Esophagus (tissue), 2 donors: ENCODE measurements around the gene HIVEP2. TPM values are rescaled to one million over a fixed set of nuclear protein-coding genes. Genes with fewer than 3 reads are reported as not detected.

Source experiments
- H3K27ac ChIP-seq, 2 donors: one replicate each; pipeline ENCODE4 v1.5.1; 2013; ENCODE audit warnings: low read depth in 2 of 2, mild to moderate bottlenecking in 2 of 2, inconsistent platforms in 1 of 2, low read length in 1 of 2, moderate library complexity in 1 of 2
- H3K27me3 ChIP-seq, 2 donors: one replicate each; pipeline ENCODE4 v1.6.1; 2013; ENCODE audit warnings: low read length in 2 of 2, control low read depth in 1 of 2, mild to moderate bottlenecking in 1 of 2; ENCODE audit not compliant: insufficient read depth in 2 of 2, control insufficient read depth in 1 of 2
- H3K36me3 ChIP-seq, 2 donors: one replicate each; pipeline ENCODE4 v1.6.1; 2013; ENCODE audit warnings: low read length in 1 of 2; ENCODE audit not compliant: control insufficient read depth in 2 of 2, insufficient read depth in 2 of 2
- H3K4me1 ChIP-seq, 2 donors: one replicate each; pipeline ENCODE4 v1.6.1; 2013; ENCODE audit warnings: low read length in 1 of 2; ENCODE audit not compliant: control insufficient read depth in 2 of 2, insufficient read depth in 2 of 2
- H3K4me3 ChIP-seq, 2 donors: one replicate each; pipeline ENCODE4 v1.5.1; 2013; ENCODE audit warnings: low read length in 2 of 2, mild to moderate bottlenecking in 2 of 2, low read depth in 1 of 2, moderate library complexity in 1 of 2
- H3K9me3 ChIP-seq, 2 donors: one replicate each; pipeline ENCODE4 v1.6.1; 2013; ENCODE audit warnings: mild to moderate bottlenecking in 2 of 2, low read depth in 1 of 2, low read length in 1 of 2, moderate library complexity in 1 of 2; ENCODE audit not compliant: control insufficient read depth in 2 of 2, insufficient read depth in 1 of 2
- WGBS, 2 donors: extraction: QIAGEN DNeasy Blood & Tissue Kit; methylation state at CpG; one replicate each; pipeline ENCODE4 v1.1.7; 2013; 5-methylcytosine and 5-hydroxymethylcytosine counted together
- polyA plus RNA-seq, 2 donors: library from polyadenylated mRNA; stranded (reverse); fragments of 200-250 nt; gene quantifications; one replicate each; pipeline ENCODE4 v1.2.3, GENCODE V29; 2013
- donor health status: healthy with polysubstance abuse.
- donor health status: Bipolar disorder and iron deficiency.

HIVEP2 gene
- polyA plus RNA-seq, 2 donors: 3.0 to 4.8 TPM

- Histone ChIP-seq H3K4me1 (no peaks in the 10 kb centered on the region), H3K9me3 (no peaks in the 10 kb centered on the region), H3K27me3 (no peaks in the 10 kb centered on the region), H3K27ac (no peak overlapping the region), H3K36me3 (no peaks in the 10 kb centered on the region), H3K4me3 (no peak overlapping the region)
- WGBS, 2 donors: 75 to 80% methylated on average over 6 of the region's 6 CpGs
Observed at GRCh38 chr6:142898927-142899895, 45.8 kb downstream of the HIVEP2 start.

GRCh38 chr6:142897659-142898058 is 47.3 kb downstream of the HIVEP2 start:
- Histone ChIP-seq H3K9me3 (no peaks in the 10 kb centered on the region), H3K36me3 (no peaks in the 10 kb centered on the region), H3K27me3 (no peaks in the 10 kb centered on the region), H3K4me3 (no peak overlapping the region), H3K4me1 (no peaks in the 10 kb centered on the region), H3K27ac (no peak overlapping the region)
- WGBS, 2 donors: 89 to 96% methylated on average over 2 of the region's 2 CpGs

GRCh38 chr6:142896732-142897131 is 48.2 kb downstream of the HIVEP2 start:
- Histone ChIP-seq H3K4me1 (no peaks in the 10 kb centered on the region), H3K27me3 (no peaks in the 10 kb centered on the region), H3K4me3 (no peak overlapping the region), H3K9me3 (no peaks in the 10 kb centered on the region), H3K36me3 (no peaks in the 10 kb centered on the region), H3K27ac (no peak overlapping the region)

- Histone ChIP-seq H3K27me3 (no peaks in the 10 kb centered on the region), H3K9me3 (no peaks in the 10 kb centered on the region), H3K36me3 (no peaks in the 10 kb centered on the region), H3K4me3 (no peak overlapping the region), H3K4me1 (no peaks in the 10 kb centered on the region), H3K27ac (no peak overlapping the region)
- WGBS, 2 donors: 61 to 74% methylated on average over 4 of the region's 4 CpGs
Observed at GRCh38 chr6:142893088-142893487, 51.9 kb downstream of the HIVEP2 start.

GRCh38 chr6:142892254-142893021 is 52.5 kb downstream of the HIVEP2 start:
- 93 to 96% methylated on average over 10 of the region's 10 CpGs for WGBS, 2 donors
- no peak overlapping the region for H3K4me3 ChIP-seq

GRCh38 chr6:142891454-142891853 is 53.5 kb downstream of the HIVEP2 start:
- Histone ChIP-seq H3K36me3 (no peaks in the 10 kb centered on the region), H3K9me3 (no peaks in the 10 kb centered on the region), H3K27me3 (no peaks in the 10 kb centered on the region), H3K4me1 (no peaks in the 10 kb centered on the region), H3K27ac (no peak overlapping the region), H3K4me3 (no peak overlapping the region)
- WGBS, 2 donors: 89 to 96% methylated on average over 5 of the region's 5 CpGs

More at GRCh38 chr6:142892254-142893021, 52.5 kb downstream of the HIVEP2 start:
- Histone ChIP-seq H3K36me3 (no peaks in the 10 kb centered on the region), H3K9me3 (no peaks in the 10 kb centered on the region), H3K27me3 (no peaks in the 10 kb centered on the region), H3K4me1 (no peaks in the 10 kb centered on the region), H3K27ac (no peak overlapping the region)

GRCh38 chr6:142888456-142888855 is 56.5 kb downstream of the HIVEP2 start:
- Histone ChIP-seq H3K27ac (no peak overlapping the region), H3K36me3 (no peaks in the 10 kb centered on the region), H3K27me3 (no peaks in the 10 kb centered on the region), H3K4me3 (no peak overlapping the region), H3K4me1 (peaks cover 0 to 4% of the 10 kb centered on the region in 2 donors), H3K9me3 (no peaks in the 10 kb centered on the region)
- 89 to 96% methylated on average over 1 of the region's 1 CpG for WGBS, 2 donors

GRCh38 chr6:142887517-142887916 is 57.5 kb downstream of the HIVEP2 start:
- no peak overlapping the region for H3K27ac ChIP-seq
- peaks cover 0 to 4% of the 10 kb centered on the region in 2 donors for H3K4me1 ChIP-seq
- no peak overlapping the region for H3K4me3 ChIP-seq
- WGBS, 2 donors: 73 to 81% methylated on average over 3 of the region's 3 CpGs
- H3K27me3 ChIP-seq: no peaks in the 10 kb centered on the region
- H3K36me3 ChIP-seq: no peaks in the 10 kb centered on the region
- H3K9me3 ChIP-seq: no peaks in the 10 kb centered on the region

GRCh38 chr6:142886431-142887170 is 58.4 kb downstream of the HIVEP2 start:
- Histone ChIP-seq H3K27me3 (no peaks in the 10 kb centered on the region), H3K9me3 (no peaks in the 10 kb centered on the region), H3K4me1 (peaks cover 2 to 4% of the 10 kb centered on the region in 2 donors), H3K36me3 (no peaks in the 10 kb centered on the region), H3K27ac (no peak overlapping the region), H3K4me3 (no peak overlapping the region)
- 34 to 37% methylated on average over 4 of the region's 4 CpGs for WGBS, 2 donors
